Kidney epithelial cell (primary cell): ENCODE results near the gene MDM1. TPM values are rescaled to one million over a fixed set of nuclear protein-coding genes. Genes with fewer than 3 reads are reported as not detected.

Source experiments
- DNase-seq: peaks from one replicate; pipeline ENCODE4 v3.0.0-alpha.2; 2010; ENCODE audit warnings: low read depth
- H3K27me3 ChIP-seq: 2 replicates; pipeline ENCODE4 v1.6.0; 2011; ENCODE audit warnings: low read length; ENCODE audit not compliant: control insufficient read depth, insufficient read depth
- H3K36me3 ChIP-seq: 2 replicates; pipeline ENCODE4 v1.5.1; 2011; ENCODE audit warnings: low read length; ENCODE audit not compliant: control insufficient read depth, insufficient read depth
- H3K4me3 ChIP-seq: 2 replicates; pipeline ENCODE4 v1.5.1; 2011; ENCODE audit warnings: low read depth, mild to moderate bottlenecking, control low read depth, low read length
- total RNA-seq: library from RNA; depleted of rRNA; stranded (reverse); fragments of >200 nt; gene quantifications from 2 replicates; pipeline ENCODE4 v1.2.3, GENCODE V29; 2015
- TF ChIP-seq, protein P1 (sequence below): IDR thresholded peaks from 2 replicates; pipeline ENCODE4 v1.5.1; 2011; ENCODE audit warnings: mild to moderate bottlenecking, moderate library complexity, low read length, control low read depth, inconsistent platforms; ENCODE audit not compliant: insufficient read depth, poor library complexity, severe bottlenecking

Gene MDM1
- total RNA-seq, 1 donor from 2014 or later, result 7.4 TPM

DNA sequence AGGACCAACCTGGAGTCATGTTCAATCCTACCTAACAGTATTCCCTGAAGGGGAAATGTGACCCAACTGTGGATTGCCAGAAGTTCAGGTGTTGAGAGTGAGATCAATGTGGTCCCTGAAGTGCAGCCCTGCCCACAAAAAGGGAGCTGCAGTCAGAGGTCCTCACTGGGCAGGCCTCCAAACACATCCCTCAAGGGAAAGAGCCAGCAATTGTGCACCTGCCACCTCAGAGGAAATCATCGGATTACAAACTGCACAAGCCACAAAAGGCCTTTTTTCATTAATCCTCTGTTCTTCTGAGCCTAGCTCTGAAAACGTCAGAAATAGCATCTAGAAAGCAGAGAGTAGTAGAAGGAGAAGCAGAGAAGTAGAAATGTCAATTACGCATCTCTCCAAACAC lies 10.8 kb upstream of the MDM1 start:
- Histone ChIP-seq H3K4me3 (no peak overlapping the region), H3K27me3 (peaks cover 2% of the 10 kb centered on the region), H3K36me3 (no peaks in the 10 kb centered on the region)
- TF ChIP-seq, protein P1, sequence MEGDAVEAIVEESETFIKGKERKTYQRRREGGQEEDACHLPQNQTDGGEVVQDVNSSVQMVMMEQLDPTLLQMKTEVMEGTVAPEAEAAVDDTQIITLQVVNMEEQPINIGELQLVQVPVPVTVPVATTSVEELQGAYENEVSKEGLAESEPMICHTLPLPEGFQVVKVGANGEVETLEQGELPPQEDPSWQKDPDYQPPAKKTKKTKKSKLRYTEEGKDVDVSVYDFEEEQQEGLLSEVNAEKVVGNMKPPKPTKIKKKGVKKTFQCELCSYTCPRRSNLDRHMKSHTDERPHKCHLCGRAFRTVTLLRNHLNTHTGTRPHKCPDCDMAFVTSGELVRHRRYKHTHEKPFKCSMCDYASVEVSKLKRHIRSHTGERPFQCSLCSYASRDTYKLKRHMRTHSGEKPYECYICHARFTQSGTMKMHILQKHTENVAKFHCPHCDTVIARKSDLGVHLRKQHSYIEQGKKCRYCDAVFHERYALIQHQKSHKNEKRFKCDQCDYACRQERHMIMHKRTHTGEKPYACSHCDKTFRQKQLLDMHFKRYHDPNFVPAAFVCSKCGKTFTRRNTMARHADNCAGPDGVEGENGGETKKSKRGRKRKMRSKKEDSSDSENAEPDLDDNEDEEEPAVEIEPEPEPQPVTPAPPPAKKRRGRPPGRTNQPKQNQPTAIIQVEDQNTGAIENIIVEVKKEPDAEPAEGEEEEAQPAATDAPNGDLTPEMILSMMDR, result no peak
- no peak for DNase-seq

DNA sequence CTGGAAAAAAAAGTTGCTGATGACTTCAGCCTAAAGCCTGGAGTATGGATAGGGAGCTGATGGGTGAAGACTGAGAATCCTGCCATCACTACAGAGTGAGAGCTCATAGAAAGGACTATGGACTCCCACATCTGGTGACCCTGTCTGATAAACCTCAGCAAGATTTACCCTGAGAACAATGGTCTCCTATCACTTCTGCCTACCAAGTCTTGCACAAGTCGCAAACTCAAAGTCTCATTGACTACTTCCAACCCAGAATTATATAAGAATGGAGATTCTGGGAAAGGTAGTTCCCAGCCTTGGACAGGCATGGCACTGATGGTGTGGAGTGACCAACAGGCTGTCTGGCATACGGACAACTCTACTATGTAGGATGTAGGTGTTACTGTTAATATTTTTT lies 9.7 kb upstream of the MDM1 start:
- no peak overlapping the region for H3K4me3 ChIP-seq
- TF ChIP-seq, protein P1, result no peak
- H3K27me3 ChIP-seq, result peaks cover 2% of the 10 kb centered on the region
- H3K36me3 ChIP-seq, result no peaks in the 10 kb centered on the region
- no peak for DNase-seq

DNA sequence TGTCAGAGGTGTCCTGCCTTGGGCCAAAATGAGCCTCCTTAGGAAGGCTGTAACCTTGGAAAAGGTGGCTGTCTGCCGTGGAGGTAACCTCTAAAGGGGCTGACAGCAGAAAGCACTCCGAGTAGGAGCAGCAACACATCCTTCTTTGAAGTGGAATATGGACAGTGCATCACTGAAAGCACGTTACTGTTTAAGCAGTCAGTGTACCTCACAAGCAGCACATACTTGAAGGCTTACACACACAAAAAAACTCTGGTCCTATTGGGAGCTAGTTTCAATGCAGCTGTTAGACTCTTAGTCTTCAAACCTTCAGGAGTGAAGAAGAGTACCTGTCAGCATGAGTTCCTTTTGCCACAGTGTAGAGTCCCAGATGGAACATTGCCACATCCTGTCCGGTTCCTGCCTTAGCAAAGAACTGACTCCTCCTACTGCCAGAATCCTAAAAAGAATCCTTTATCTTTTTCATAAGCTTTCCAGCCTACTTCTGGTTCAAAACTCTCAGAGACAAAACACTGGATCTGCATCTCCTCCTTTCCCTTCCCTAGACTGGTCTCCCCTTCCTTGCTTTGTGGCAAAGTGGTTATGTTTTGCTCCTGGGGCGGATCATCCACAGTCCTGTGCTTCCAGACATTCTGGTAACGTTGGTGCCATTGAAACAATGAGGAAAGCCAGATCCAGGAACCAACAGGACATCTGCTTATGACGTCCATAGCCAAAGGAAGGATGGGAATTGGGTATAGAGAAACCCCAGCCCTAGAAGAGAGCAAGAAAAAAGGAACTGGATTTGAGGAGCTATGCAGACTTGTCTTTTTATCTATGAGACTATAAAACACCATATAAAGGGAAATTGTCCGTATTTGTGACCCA lies 8.5 kb upstream of the MDM1 start:
- no peak for DNase-seq

DNA sequence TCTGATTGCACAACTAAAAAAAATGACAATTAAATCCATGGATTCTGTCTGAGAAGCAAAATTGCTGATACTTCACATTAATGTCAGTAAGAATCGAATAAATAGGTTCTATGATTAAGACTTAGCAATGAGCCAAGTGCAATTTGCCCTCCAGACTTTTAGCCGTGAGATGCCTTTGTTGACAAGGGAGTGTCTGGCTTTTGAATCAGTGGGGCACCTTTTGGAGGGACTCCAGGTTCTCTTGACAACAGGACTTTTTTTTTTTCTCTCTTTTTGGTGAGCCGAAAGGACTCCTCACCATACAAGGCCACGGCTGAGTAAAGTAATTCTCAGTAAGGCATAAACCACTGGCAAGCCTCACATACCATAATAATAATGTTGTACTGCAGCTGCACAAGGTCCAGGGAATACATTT lies 4.7 kb upstream of the MDM1 start:
- no peaks in the 10 kb centered on the region for H3K27me3 ChIP-seq
- H3K4me3 ChIP-seq, result no peak overlapping the region
- DNase-seq, result no peak
- no peaks in the 10 kb centered on the region for H3K36me3 ChIP-seq
- TF ChIP-seq, protein P1, result no peak

More for the DNA sequence above, 8.5 kb upstream of the MDM1 start:
- H3K36me3 ChIP-seq, result no peaks in the 10 kb centered on the region
- peaks cover 2% of the 10 kb centered on the region for H3K27me3 ChIP-seq
- H3K4me3 ChIP-seq, result no peak overlapping the region
- TF ChIP-seq, protein P1, result no peak

DNA sequence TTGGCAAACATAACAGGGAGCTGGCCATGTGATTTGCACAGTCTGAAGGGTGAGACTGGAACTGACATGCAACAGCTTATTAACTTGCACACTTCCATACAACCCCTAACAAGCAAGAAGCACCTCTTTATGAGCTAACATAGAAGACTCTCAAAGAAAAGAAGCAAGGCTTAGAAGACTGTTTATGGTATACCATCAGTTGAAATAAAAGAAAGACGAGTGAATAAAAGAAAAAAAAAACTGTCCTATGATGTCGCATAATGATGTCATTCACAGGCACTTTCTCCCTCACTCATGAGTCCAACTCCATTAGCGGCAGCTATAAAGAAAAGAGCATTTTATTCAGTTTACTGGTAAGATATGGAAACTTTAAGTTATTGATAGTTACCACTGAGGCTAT lies 3.3 kb upstream of the MDM1 start:
- no peaks in the 10 kb centered on the region for H3K36me3 ChIP-seq
- DNase-seq, result no peak
- TF ChIP-seq, protein P1, result no peak
- no peaks in the 10 kb centered on the region for H3K27me3 ChIP-seq
- no peak overlapping the region for H3K4me3 ChIP-seq

DNA sequence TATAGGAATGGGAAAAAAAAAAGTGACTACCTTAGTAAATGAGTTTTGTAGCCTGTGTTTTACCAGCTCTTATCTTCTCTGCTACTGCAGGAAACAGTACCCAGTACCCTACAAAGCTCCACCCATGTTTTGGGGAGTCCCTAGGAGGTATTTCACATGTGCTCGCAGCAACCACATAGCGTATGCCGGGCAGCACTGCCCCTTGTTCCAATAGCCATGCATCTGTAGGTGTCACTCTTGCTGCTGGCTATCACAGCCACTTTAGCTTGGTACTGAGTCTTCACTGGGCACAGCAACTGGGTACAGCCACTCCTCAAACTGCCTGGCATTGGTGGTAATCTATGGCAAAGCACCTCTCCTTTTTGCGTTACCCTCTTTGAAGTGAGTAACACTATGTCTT lies 2.0 kb upstream of the MDM1 start:
- DNase-seq, result no peak
- Histone ChIP-seq H3K4me3 (no peak overlapping the region), H3K36me3 (no peaks in the 10 kb centered on the region)

More for the DNA sequence above, 2.0 kb upstream of the MDM1 start:
- TF ChIP-seq, protein P1, result peak; percentile 44
- H3K27me3 ChIP-seq, result no peaks in the 10 kb centered on the region
